HL-60 (cell line): ENCODE measurements around the gene ELMO1.

Experiments used
- DNase-seq, 2 experiments: peaks; one replicate each; pipeline ENCODE4 v3.0.0-alpha.2; 2010 to 2020; ENCODE audit warnings: low read depth in 1 of 2, low spot score in 1 of 2
- H3K27ac ChIP-seq: fragments of 250-450 bp; sonication (Bioruptor Pico); replicated peaks from 2 replicates; pipeline ENCODE4 v1.5.1; 2020; ENCODE audit warnings: mild to moderate bottlenecking, moderate library complexity
- H3K27me3 ChIP-seq: fragments of 250-450 bp; sonication (Bioruptor Pico); 2 replicates; pipeline ENCODE4 v1.5.1; 2021; ENCODE audit warnings: mild to moderate bottlenecking, moderate library complexity; ENCODE audit not compliant: insufficient read depth, poor library complexity, severe bottlenecking
- H3K4me3 ChIP-seq: replicated peaks from 2 replicates; pipeline ENCODE4 v1.5.1; 2011; ENCODE audit warnings: mild to moderate bottlenecking, control low read depth, low read length; ENCODE audit not compliant: insufficient read depth
- CTCF ChIP-seq: IDR thresholded peaks from one replicate; pipeline ENCODE4 v1.5.1; 2011; ENCODE audit warnings: low read length, control low read depth, inconsistent platforms; ENCODE audit not compliant: insufficient read depth
- GABPA ChIP-seq: IDR thresholded peaks from 2 replicates; pipeline ENCODE4 v1.6.1; 2012; ENCODE audit warnings: low read depth
- POLR2AphosphoS5 ChIP-seq: IDR thresholded peaks from 2 replicates; pipeline ENCODE4 v1.6.1; 2012; ENCODE audit warnings: low read depth
- REST ChIP-seq: IDR thresholded peaks from 2 replicates; pipeline ENCODE4 v1.6.1; 2012; ENCODE audit warnings: low read depth; ENCODE audit not compliant: insufficient replicate concordance
- SPI1 ChIP-seq: IDR thresholded peaks from 2 replicates; pipeline ENCODE4 v1.6.1; 2012; ENCODE audit warnings: low read depth, mild to moderate bottlenecking, borderline replicate concordance

Gene ELMO1

GRCh38 chr7:37162106-37162505 is 286.6 kb downstream of the ELMO1 start:
- Histone ChIP-seq H3K27me3 (no peaks in the 10 kb centered on the region), H3K4me3 (no peak overlapping the region), H3K27ac (no peak overlapping the region)
- TF ChIP-seq POLR2AphosphoS5 (no peak), GABPA (no peak)
- no peak for DNase-seq

- DNase-seq: no peak
- Histone ChIP-seq H3K4me3 (no peak overlapping the region), H3K27ac (no peak overlapping the region), H3K27me3 (no peaks in the 10 kb centered on the region)
- TF ChIP-seq GABPA (no peak), CTCF (no peak), REST (no peak), POLR2AphosphoS5 (no peak), SPI1 (no peak)
These were observed 288.0 kb downstream of the ELMO1 start for GRCh38 chr7:37160656-37161055.

- Histone ChIP-seq H3K27ac (no peak overlapping the region), H3K27me3 (no peaks in the 10 kb centered on the region), H3K4me3 (no peak overlapping the region)
- DNase-seq: no peak
- TF ChIP-seq SPI1: no peak
- TF ChIP-seq POLR2AphosphoS5: no peak
- TF ChIP-seq GABPA: no peak
- TF ChIP-seq REST: no peak
- no peak for TF ChIP-seq CTCF
These were observed 295.3 kb downstream of the ELMO1 start for GRCh38 chr7:37153376-37153775.

- H3K4me3 ChIP-seq: no peak overlapping the region
- DNase-seq: no peak
- H3K27me3 ChIP-seq: no peaks in the 10 kb centered on the region
- TF ChIP-seq GABPA: no peak
- no peak for TF ChIP-seq CTCF
- TF ChIP-seq POLR2AphosphoS5: no peak
- no peak for TF ChIP-seq SPI1
- TF ChIP-seq REST: no peak
- H3K27ac ChIP-seq: no peak overlapping the region
These were observed 296.8 kb downstream of the ELMO1 start for GRCh38 chr7:37151741-37152413.
